Posterior vena cava (tissue), 2 donors: ENCODE results near the gene HSPA1L. TPM values are rescaled to one million over a fixed set of nuclear protein-coding genes. Genes with fewer than 3 reads are reported as not detected.
"Not testable (repeated sequence)": the region's sequence is repeated elsewhere in the genome, so short reads cannot be mapped to it uniquely, and the experiment has no call there.

Source experiments
- DNase-seq: peaks from one replicate; pipeline ENCODE4 v3.0.0-alpha.2; 2020; ENCODE audit warnings: low spot score
- intact Hi-C, 2 donors: fragments of 100-400 bp; cut with DNase I; formaldehyde crosslinking; loops; one replicate each; pipeline versions ENCODE4 v1.14.1 to v1.14.2; 2022 to 2023
- total RNA-seq, 2 donors: library from RNA; stranded (reverse); fragmentation: NEBNext Ultra II Directional; extraction: Animal tissue kit (Norgen Biotek cat#: 25700); gene quantifications; one replicate each; pipeline ENCODE4 v1.2.1, GENCODE V29; 2021
- donor health status: DM: yes; HTN: yes; CAD: no.
- donor health status: DM: yes; HTN: yes; CAD: no.

Gene HSPA1L
- total RNA-seq, 2 donors from 2014 or later = 1.4 to 1.7 TPM

- intact Hi-C loops = loop anchor here in 1 of 2 donors (10.0 kb wide), 1 partner anchor 154 kb away; the partner anchor contains the start of gene LY6G5C
- peak; percentile 30 for DNase-seq
Measured at GRCh38 chr6:31838968-31839367, 23.9 kb upstream of the HSPA1L start.

GRCh38 chr6:31838114-31838553, 23.1 kb upstream of the HSPA1L start:
- peak; percentile 38 for DNase-seq
- intact Hi-C loops = loop anchor here in 1 of 2 donors (10.0 kb wide), 1 partner anchor 153 kb away; the partner anchor contains the start of gene LY6G5C

GRCh38 chr6:31837369-31838113, 22.5 kb upstream of the HSPA1L start:
- DNase-seq = peak; percentile 20
- intact Hi-C loops = loop anchor here in 1 of 2 donors (10.0 kb wide), 1 partner anchor 153 kb away; the partner anchor contains the start of gene LY6G5C

GRCh38 chr6:31836474-31837368, 21.6 kb upstream of the HSPA1L start:
- intact Hi-C loops = loop anchor here in 1 of 2 donors (10.0 kb wide), 1 partner anchor 152 kb away; the partner anchor contains the start of gene LY6G5C
- peak; percentile 69 for DNase-seq

GRCh38 chr6:31836047-31836473, 21.0 kb upstream of the HSPA1L start:
- intact Hi-C loops = loop anchor here in 1 of 2 donors (10.0 kb wide), 1 partner anchor 151 kb away; the partner anchor contains the start of gene LY6G5C
- peak; percentile 74 for DNase-seq

- peak; percentile 95 for DNase-seq
- intact Hi-C loops = loop anchor here (5.0 to 10.0 kb wide), 3 partner anchors 67 to 152 kb away; partner anchors contain the start of gene LY6G5C (in 2 of the 2)
Measured at GRCh38 chr6:31834367-31835250, 19.5 kb upstream of the HSPA1L start.

- intact Hi-C loops = loop anchor here (5.0 to 10.0 kb wide), 3 partner anchors 64 to 149 kb away; partner anchors contain the start of gene LY6G5C (in 2 of the 2)
- no peak for DNase-seq
Measured at GRCh38 chr6:31831350-31832215, 16.5 kb upstream of the HSPA1L start.

GRCh38 chr6:31830886-31831335, 15.8 kb upstream of the HSPA1L start:
- intact Hi-C loops = loop anchor here (5.0 to 10.0 kb wide), 3 partner anchors 64 to 149 kb away; partner anchors contain the start of gene LY6G5C (in 2 of the 2)
- DNase-seq = no peak

- peak; percentile 72 for DNase-seq
- intact Hi-C loops = loop anchor here (5.0 to 10.0 kb wide), 3 partner anchors 62 to 147 kb away; partner anchors contain the start of gene LY6G5C (in 2 of the 2)
Measured at GRCh38 chr6:31829633-31830283, 14.7 kb upstream of the HSPA1L start.

GRCh38 chr6:31827286-31828079, 12.4 kb upstream of the HSPA1L start, which contains the start of gene HSPA1B:
HSPA1B (plus strand) TSS chr6:31827738; CDS start chr6:31827951, 213 bp downstream.
- DNase-seq = peak; percentile 99
- intact Hi-C loops = no loop called here

GRCh38 chr6:31826793-31827285, 11.8 kb upstream of the HSPA1L start:
- intact Hi-C loops = no loop called here
- DNase-seq = peak; percentile 96

- no peak for DNase-seq
- intact Hi-C loops = no loop called here
Measured at GRCh38 chr6:31825553-31825952, 10.5 kb upstream of the HSPA1L start.

- DNase-seq, intact Hi-C loops: not testable (repeated sequence)
Measured at GRCh38 chr6:31823592-31824196, 8.6 kb upstream of the HSPA1L start.

GRCh38 chr6:31822036-31822821, 7.1 kb upstream of the HSPA1L start:
- DNase-seq = peak; percentile 95
- intact Hi-C loops = no loop called here
